Stomach (tissue), 4 donors: ENCODE results near the gene TMEM91.

Source experiments
- CTCF ChIP-seq, 7 experiments: fragments of 450-650 bp in 4 of 7; fragments of 200-600 bp in 3 of 7; sonication (generic) in 3 of 7; IDR thresholded peaks; one replicate each; pipeline ENCODE4 v1.5.1; 2016 to 2019; ENCODE audit warnings: antibody characterized with exemption in 7 of 7, control low read depth in 2 of 7, mild to moderate bottlenecking in 1 of 7
- EP300 ChIP-seq: sonication (generic); formaldehyde crosslinking; IDR thresholded peaks from one replicate; pipeline ENCODE4 v1.6.1; 2017; ENCODE audit warnings: antibody characterized with exemption
- POLR2A ChIP-seq, 4 donors: fragments of 450-650 bp; IDR thresholded peaks; one replicate each; pipeline ENCODE4 v1.6.1; 2016; ENCODE audit warnings: antibody characterized with exemption in 4 of 4, control low read depth in 2 of 4, mild to moderate bottlenecking in 1 of 4, moderate library complexity in 1 of 4
- POLR2AphosphoS5 ChIP-seq, 3 donors: sonication (generic); formaldehyde crosslinking; IDR thresholded peaks; one replicate each; pipeline ENCODE4 v1.6.1; 2016; ENCODE audit warnings: antibody characterized with exemption in 3 of 3

- TF ChIP-seq EP300, result no peak
- TF ChIP-seq CTCF (IDR thresholded peaks at IDR 0.05), result no peak
- no peak for TF ChIP-seq POLR2AphosphoS5 (IDR thresholded peaks at IDR 0.05)
- TF ChIP-seq POLR2A (IDR thresholded peaks at IDR 0.05), result no peak
Measured at GRCh38 chr19:41366089-41366488, 10.2 kb upstream of the TMEM91 start.
